Dendritic cell treated with granulocyte-macrophage colony-stimulating factor and Interleukin-4, amounts not matched to agents 40 ng/mL and 50 ng/mL, for 4 days (primary cell): ENCODE measurements around the gene MSANTD3.
"Not testable (repeated sequence)": the region's sequence is repeated elsewhere in the genome, so short reads cannot be mapped to it uniquely, and the experiment has no call there.

Experiments used
- H3K27ac Mint-ChIP-seq: one replicate; pipeline ENCODE4 v1.8.0; 2022; ENCODE audit warnings: mild to moderate bottlenecking, mixed read lengths
- H3K27me3 Mint-ChIP-seq: one replicate; pipeline ENCODE4 v1.8.0; 2022; ENCODE audit warnings: mild to moderate bottlenecking, mixed read lengths
- H3K36me3 Mint-ChIP-seq: one replicate; pipeline ENCODE4 v1.8.0; 2022; ENCODE audit warnings: low read depth, mixed read lengths
- H3K4me1 Mint-ChIP-seq: one replicate; pipeline ENCODE4 v1.8.0; 2022; ENCODE audit warnings: low read depth, mixed read lengths
- H3K4me3 Mint-ChIP-seq: one replicate; pipeline ENCODE4 v1.8.0; 2022; ENCODE audit warnings: mild to moderate bottlenecking, moderate library complexity, mixed read lengths
- H3K9me3 Mint-ChIP-seq: one replicate; pipeline ENCODE4 v1.8.0; 2022; ENCODE audit warnings: mixed read lengths
- intact Hi-C: fragments of 100-400 bp; cut with micrococcal nuclease; formaldehyde crosslinking; loops from one replicate; pipeline ENCODE4 v1.15.0; 2022

Gene MSANTD3

DNA sequence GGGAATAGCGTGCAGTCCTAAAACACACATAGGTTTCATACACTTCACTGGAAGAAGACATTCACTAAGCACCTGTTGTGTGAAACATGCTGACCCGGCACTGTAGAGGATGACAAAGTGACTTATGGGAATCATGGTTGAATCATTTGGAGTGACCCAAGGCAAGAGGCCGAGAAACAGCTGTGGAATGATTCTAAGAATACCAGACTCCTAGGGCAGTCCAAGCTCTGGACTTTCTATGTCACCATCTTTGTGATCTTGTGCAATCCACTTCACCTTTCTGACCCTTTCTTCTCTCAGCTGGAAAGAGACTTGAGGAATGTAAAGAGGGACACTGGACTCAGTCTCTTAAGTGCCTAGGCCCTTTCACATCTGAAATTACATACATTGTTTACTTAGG is 13.1 kb downstream of the MSANTD3 start:
- H3K36me3 Mint-ChIP-seq, result peaks cover 9% of the 10 kb centered on the region
- peaks cover 10% of the 10 kb centered on the region for H3K4me1 Mint-ChIP-seq
- no peak overlapping the region for H3K27ac Mint-ChIP-seq
- no peaks in the 10 kb centered on the region for H3K27me3 Mint-ChIP-seq
- H3K4me3 Mint-ChIP-seq, result no peak overlapping the region
- no peaks in the 10 kb centered on the region for H3K9me3 Mint-ChIP-seq
- intact Hi-C loops, result no loop called here

DNA sequence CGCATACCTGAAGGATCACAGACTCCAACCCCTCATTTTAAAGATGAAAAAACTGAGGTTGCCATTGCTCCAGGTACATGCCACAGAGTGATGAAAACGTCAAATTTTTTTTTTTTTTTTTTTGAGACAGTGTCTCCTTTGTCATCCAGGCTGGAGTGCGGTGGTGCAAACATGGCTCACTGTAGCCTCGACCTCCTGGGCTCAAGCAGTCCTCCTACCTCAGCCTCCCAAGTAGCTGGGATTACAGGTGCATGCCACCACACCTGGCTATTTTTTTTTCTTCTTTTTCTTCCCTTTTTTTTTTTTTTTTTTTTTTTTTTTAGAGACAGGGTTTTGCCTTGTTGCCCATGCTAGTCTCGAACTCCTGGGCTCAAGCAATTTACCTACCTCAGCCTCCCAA is 13.5 kb downstream of the MSANTD3 start:
- H3K9me3 Mint-ChIP-seq, H3K4me3 Mint-ChIP-seq, H3K27ac Mint-ChIP-seq, H3K36me3 Mint-ChIP-seq, intact Hi-C loops, H3K27me3 Mint-ChIP-seq: not testable (repeated sequence)
- H3K4me1 Mint-ChIP-seq, result peaks cover 10% of the 10 kb centered on the region

DNA sequence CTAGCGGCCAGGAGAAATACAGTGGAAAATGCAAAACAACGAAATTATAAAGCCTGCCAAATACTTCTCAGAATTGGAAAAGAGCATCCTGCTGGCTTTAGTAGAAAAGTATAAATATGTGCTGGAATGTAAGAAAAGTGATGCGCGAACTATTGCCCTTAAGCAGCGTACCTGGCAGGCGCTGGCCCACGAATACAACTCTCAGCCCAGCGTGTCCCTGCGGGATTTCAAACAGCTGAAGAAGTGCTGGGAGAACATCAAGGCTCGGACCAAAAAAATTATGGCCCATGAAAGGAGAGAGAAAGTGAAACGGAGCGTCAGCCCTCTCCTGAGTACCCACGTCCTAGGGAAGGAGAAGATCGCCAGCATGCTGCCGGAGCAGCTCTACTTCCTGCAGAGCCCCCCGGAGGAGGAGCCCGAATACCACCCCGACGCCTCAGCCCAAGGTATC is 15.0 kb downstream of the MSANTD3 start:
- intact Hi-C loops, result no loop called here
- H3K27me3 Mint-ChIP-seq, result no peaks in the 10 kb centered on the region
- peaks cover 9% of the 10 kb centered on the region for H3K36me3 Mint-ChIP-seq
- no peaks in the 10 kb centered on the region for H3K9me3 Mint-ChIP-seq
- H3K27ac Mint-ChIP-seq, result no peak overlapping the region
- H3K4me3 Mint-ChIP-seq, result no peak overlapping the region
- peaks cover 10% of the 10 kb centered on the region for H3K4me1 Mint-ChIP-seq

DNA sequence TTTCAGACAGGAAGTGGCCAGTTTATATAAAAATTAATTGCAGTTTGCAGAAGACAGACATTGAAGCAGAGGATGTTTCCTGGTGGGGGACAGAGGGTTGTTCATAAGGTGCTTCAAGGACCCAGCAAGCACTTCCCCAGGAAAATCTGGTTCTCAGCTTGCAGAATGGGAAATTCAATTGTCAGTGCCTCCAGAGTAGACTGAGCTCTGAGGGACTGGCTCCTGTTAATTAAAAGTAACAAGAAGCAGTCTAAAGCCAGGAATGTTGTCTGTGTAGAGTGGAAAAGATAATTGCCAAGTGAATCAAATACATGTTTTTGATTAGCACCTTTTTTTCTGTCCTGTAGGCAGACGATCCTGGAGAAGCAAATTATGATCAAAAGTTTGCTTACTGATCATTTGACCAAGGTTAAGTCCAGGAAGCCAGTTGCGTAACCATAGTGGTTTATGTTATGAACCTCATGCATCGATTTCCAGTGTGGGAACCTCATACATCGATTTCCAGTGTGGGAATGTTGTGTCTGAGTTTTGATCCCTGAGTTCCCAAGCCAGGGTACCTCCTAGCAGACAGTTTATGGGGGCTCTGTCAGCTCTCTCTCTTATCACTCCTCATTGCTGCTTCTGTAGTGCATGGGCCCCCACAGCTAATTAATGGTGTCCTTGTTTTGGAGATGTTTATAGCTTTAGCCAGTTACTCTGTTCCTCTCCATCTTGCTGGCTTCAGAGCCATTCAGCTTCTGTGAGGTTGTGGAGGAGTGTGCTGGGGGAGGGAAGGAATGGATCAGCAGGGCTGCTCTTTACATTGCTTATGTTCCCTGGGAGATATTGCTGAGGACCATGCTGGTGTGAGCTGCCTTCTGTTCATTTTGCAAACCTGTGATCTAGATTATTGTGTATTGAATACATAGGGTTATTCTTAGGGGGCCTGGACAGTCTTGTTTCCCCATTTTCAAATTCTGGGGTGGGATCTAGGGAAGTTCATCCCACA is 17.1 kb downstream of the MSANTD3 start:
- Mint-ChIP-seq H3K9me3 (no peaks in the 10 kb centered on the region), H3K27me3 (no peaks in the 10 kb centered on the region), H3K36me3 (peaks cover 9% of the 10 kb centered on the region), H3K27ac (peak overlapping the region; percentile 45), H3K4me3 (no peak overlapping the region), H3K4me1 (peaks cover 10% of the 10 kb centered on the region)
- intact Hi-C loops, result no loop called here

DNA sequence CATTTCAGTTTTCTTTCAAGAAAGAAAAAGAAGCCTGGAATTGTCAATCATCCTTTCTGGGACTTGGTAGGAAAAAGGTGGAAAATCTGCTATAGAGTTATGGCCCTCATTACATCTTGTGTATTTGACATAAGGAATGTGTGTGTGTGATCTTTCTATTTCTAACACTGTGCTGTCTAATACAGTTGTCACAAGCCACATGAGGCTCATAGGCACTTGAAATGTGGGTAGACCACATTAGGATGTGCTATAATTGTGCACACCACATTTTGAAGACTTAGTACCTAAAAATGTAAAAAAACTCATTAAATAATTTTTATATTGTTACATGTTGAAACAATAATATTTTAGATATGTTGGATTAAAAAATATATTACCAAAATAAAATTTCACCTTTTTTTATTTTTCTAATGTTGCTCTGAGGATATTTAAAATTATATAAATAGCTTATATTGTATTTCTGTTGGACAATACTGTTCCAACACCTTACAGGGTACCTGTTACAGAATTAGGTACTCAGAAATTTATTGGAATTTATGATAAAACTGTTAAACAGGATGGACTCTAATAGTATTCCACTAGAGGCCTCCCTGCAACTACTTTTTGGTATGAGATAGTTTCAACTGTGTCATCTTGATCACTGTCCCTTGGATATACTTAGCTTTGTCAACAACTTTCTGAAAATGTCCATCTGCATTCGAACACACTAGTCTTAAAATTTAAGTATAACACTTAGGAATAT is 18.4 kb downstream of the MSANTD3 start:
- H3K36me3 Mint-ChIP-seq, result peaks cover 9% of the 10 kb centered on the region
- no peak overlapping the region for H3K4me3 Mint-ChIP-seq
- intact Hi-C loops, result no loop called here
- H3K4me1 Mint-ChIP-seq, result peaks cover 10% of the 10 kb centered on the region
- no peak overlapping the region for H3K27ac Mint-ChIP-seq
- H3K9me3 Mint-ChIP-seq, result no peaks in the 10 kb centered on the region
- H3K27me3 Mint-ChIP-seq, result no peaks in the 10 kb centered on the region

DNA sequence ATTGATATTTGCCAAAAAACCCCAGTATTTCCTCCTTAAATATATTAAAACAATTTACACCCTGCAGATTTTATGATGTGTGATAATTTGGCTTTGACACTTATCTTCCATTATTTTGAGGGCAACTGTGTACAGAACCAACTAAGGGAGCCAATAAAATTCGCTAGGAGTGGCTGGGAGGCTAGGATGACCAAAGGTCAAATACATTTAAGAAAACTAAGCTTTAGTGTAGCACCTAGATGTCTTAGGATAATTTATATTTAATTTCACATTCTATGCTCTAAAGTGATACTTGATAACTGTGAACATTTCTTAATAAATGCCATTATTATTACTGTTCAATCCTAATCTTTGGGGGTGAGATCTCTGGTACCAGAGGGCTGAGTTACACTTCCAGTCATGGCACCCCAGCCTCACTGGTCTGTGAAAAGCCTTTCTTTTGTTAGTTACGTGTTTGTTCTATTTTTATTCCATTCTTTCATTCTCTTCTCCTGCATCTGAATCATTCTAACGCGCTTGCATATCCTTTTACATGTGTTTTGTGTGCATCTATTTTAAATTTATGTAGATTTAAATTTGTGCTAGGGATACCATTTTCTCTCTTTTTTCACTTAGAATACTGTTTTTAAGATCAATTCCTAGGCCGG is 19.1 kb downstream of the MSANTD3 start:
- Mint-ChIP-seq H3K4me1 (peaks cover 15% of the 10 kb centered on the region), H3K27ac (no peak overlapping the region), H3K4me3 (no peak overlapping the region), H3K36me3 (peaks cover 9% of the 10 kb centered on the region), H3K27me3 (no peaks in the 10 kb centered on the region), H3K9me3 (no peaks in the 10 kb centered on the region)
- intact Hi-C loops, result no loop called here

DNA sequence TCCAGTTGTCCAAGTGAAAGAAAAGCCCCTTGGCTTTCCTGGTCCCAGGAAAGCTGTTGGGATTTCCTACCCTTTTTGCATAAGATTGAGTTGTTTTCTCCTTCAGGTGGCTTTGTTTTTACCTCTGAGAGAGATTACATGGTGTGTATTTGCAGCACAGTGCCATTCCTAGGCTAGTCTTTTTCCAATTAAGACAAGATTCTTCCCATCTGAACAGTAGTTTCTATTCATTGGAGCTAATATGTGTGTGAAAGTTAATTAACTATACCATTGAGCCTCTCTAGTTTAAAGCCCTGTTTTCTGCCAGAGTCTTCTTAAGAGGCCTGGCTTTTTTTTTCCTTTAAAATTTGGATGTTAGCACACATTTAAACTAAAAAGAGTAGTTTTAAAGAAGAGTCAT is 20.1 kb downstream of the MSANTD3 start:
- no peak overlapping the region for H3K27ac Mint-ChIP-seq
- peaks cover 15% of the 10 kb centered on the region for H3K4me1 Mint-ChIP-seq
- intact Hi-C loops, result no loop called here
- H3K9me3 Mint-ChIP-seq, result no peaks in the 10 kb centered on the region
- H3K4me3 Mint-ChIP-seq, result no peak overlapping the region
- peaks cover 11% of the 10 kb centered on the region for H3K36me3 Mint-ChIP-seq
- no peaks in the 10 kb centered on the region for H3K27me3 Mint-ChIP-seq

DNA sequence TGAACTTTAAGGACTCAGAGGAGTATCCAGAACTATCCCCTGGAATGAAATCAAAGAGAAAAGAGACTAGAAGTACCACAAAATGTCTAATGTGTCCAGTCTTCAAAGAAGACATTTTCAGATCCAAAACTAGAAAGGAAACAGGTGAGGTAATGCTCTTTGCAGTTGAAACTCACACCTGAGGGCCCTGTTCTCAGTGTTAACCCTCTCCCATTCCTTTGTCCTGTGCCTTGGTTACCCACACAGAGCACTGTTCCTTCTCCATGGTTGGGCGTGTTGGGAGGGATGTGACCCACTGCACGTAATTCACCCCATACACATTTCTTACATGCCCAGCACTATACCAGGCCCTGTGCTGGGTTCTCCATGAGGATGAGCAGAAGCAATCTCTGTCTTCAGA is 21.3 kb downstream of the MSANTD3 start:
- no peak overlapping the region for H3K27ac Mint-ChIP-seq
- H3K27me3 Mint-ChIP-seq, result no peaks in the 10 kb centered on the region
- H3K9me3 Mint-ChIP-seq, result no peaks in the 10 kb centered on the region
- peaks cover 15% of the 10 kb centered on the region for H3K36me3 Mint-ChIP-seq
- intact Hi-C loops, result no loop called here
- H3K4me3 Mint-ChIP-seq, result no peak overlapping the region
- peaks cover 15% of the 10 kb centered on the region for H3K4me1 Mint-ChIP-seq

DNA sequence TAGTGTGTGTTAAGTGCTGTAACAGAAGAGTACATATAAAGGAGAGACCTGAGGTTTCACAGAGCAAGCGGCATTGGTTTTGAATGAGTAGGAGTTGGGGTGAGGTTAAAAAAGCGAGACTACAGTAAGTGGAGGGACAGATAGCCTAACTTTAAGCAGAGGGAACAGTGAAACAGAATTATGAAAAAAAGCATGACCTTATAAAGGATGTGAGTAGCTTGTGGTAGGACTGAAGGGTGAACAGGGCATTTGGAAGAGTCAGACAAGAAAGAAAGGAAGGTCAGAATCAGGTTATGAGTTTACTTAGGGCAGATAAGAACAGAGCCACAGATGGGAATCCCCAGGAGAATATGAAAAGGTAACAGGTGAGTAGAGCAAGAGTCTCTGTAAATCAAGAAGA is 22.5 kb downstream of the MSANTD3 start:
- intact Hi-C loops, result no loop called here
- Mint-ChIP-seq H3K27me3 (no peaks in the 10 kb centered on the region), H3K4me1 (peaks cover 7% of the 10 kb centered on the region), H3K4me3 (no peak overlapping the region), H3K9me3 (no peaks in the 10 kb centered on the region), H3K36me3 (peaks cover 20% of the 10 kb centered on the region), H3K27ac (no peak overlapping the region)

DNA sequence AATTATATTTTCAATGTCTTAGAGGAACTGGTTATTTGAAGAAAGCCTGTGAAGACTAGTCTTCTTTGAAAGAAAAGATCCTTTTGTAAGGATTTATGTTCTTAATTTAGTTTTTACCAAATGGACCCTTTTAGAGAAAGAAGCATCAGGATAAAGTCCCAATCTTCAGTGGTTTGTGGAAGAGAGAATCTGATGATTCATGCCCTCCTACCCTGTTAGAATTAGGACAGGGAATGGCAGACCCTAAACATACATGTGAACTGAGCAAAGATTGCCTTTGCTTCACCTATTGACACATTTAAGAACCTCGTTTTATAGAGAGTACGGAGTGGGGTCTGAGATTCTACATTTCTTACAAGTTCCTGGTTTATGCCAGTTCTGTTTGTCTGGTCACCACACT is 26.0 kb downstream of the MSANTD3 start:
- intact Hi-C loops, result no loop called here
- no peaks in the 10 kb centered on the region for H3K27me3 Mint-ChIP-seq
- peaks cover 21% of the 10 kb centered on the region for H3K36me3 Mint-ChIP-seq
- H3K27ac Mint-ChIP-seq, result no peak overlapping the region
- H3K9me3 Mint-ChIP-seq, result no peaks in the 10 kb centered on the region
- no peak overlapping the region for H3K4me3 Mint-ChIP-seq
- H3K4me1 Mint-ChIP-seq, result peaks cover 5% of the 10 kb centered on the region

DNA sequence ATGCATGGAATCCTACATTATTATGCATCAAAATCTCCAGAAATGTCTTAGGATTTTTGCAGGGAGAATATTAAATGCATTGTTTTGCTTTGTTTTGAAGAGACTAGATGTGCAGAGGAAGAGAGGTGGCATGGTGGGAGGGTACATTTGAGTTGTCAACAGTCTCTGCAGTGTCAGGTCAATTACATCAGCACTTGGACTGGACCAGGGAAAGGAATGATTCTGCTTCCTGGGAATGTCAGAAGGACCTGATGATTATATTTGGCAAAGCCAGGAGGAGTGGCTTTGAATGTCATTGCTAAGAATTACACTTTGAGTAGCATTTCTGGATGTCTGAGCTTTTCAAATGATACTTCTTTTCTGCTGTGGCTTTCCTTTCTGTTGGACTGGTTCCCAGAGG is 28.5 kb downstream of the MSANTD3 start:
- Mint-ChIP-seq H3K27ac (no peak overlapping the region), H3K36me3 (peaks cover 21% of the 10 kb centered on the region), H3K9me3 (no peaks in the 10 kb centered on the region), H3K27me3 (peaks cover 2% of the 10 kb centered on the region), H3K4me3 (no peak overlapping the region), H3K4me1 (peaks cover 4% of the 10 kb centered on the region)
- intact Hi-C loops, result no loop called here

DNA sequence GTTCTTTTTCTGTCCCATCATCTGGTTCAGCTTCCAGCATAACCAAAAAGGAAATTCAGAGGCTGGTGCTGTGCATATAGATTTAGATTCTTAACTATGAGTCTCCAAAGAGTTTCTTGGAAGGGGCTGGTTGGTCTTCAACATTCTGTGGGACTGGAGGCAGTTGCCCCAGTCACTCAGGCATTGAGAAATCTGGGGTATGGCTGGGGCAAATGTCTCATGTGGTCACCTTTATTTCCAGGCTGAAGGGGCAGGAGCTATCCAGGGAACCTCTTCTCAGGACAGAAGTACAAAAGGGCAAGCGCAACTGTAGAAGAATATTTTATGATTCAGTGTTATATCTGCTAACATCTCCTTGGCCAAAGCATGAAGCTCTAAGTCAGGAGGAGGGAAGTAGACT is 30.6 kb downstream of the MSANTD3 start:
- Mint-ChIP-seq H3K36me3 (peaks cover 10% of the 10 kb centered on the region), H3K4me3 (no peak overlapping the region), H3K9me3 (no peaks in the 10 kb centered on the region), H3K4me1 (no peaks in the 10 kb centered on the region), H3K27ac (no peak overlapping the region), H3K27me3 (peaks cover 2% of the 10 kb centered on the region)
- intact Hi-C loops, result no loop called here

DNA sequence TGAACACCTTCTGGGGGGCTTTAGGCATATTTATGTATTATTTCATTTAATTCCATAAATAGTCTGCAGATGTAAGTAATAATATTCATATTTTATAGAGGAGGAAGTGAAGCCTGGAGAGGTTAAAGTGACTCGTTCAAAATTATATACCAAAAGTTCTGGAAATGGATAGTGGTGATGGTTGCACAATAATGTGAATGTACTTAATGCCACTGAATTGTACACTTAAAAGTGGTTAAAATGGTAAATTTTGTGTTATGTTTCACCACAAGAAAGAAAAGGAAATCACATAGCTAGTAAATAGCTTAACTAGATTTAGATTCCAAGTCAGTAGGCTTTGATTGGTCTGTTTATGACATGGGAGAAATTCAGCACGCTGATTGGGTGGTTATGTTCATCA is 33.0 kb downstream of the MSANTD3 start:
- peaks cover 5% of the 10 kb centered on the region for H3K4me1 Mint-ChIP-seq
- intact Hi-C loops, result no loop called here
- H3K36me3 Mint-ChIP-seq, result no peaks in the 10 kb centered on the region
- no peak overlapping the region for H3K27ac Mint-ChIP-seq
- H3K4me3 Mint-ChIP-seq, result no peak overlapping the region
- no peaks in the 10 kb centered on the region for H3K9me3 Mint-ChIP-seq
- H3K27me3 Mint-ChIP-seq, result peaks cover 2% of the 10 kb centered on the region

DNA sequence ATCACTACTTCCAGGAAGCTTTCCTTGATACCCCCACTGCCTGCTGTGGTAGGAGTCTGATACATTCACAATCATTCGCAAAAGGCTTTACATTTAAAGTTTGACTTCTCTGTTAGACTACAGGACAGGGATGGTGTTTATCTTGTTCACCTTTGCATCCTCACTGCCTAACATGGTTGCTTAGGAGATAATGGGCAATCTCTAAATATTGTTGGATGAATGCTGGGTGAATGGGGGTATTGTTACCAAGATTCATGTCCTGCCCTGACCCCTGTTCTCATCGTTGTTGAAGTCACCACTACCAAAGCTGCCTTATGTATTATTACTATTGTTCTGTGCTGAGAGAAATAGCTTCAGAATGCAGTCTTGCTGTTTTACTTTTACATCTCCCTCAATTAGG is 38.3 kb downstream of the MSANTD3 start:
- Mint-ChIP-seq H3K4me1 (peaks cover 5% of the 10 kb centered on the region), H3K27ac (no peak overlapping the region), H3K36me3 (no peaks in the 10 kb centered on the region), H3K4me3 (no peak overlapping the region), H3K27me3 (peaks cover 7% of the 10 kb centered on the region), H3K9me3 (no peaks in the 10 kb centered on the region)
- intact Hi-C loops, result no loop called here
